GM21825 (cell line): ENCODE data around the gene ATP8B3.
A peak's percentile ranks its signal among the peaks of the same experiment; 100 is the strongest.

Experiments used
- ATAC-seq: cut with Tn5 transposase; IDR thresholded peaks from one replicate; pipeline ENCODE4 v1.9.1; 2021; ENCODE audit warnings: mild to moderate bottlenecking, moderate library complexity; ENCODE audit not compliant: unreplicated experiment

The ATP8B3 gene

GRCh38 chr19:1851654-1852580 is 39.8 kb upstream of the ATP8B3 start:
- ATAC-seq, result no peak

GRCh38 chr19:1850809-1851653 is 39.0 kb upstream of the ATP8B3 start:
- no peak for ATAC-seq

GRCh38 chr19:1849886-1850398 is 37.9 kb upstream of the ATP8B3 start:
- no peak for ATAC-seq

GRCh38 chr19:1849132-1849474 is 37.0 kb upstream of the ATP8B3 start:
- ATAC-seq, result no peak

GRCh38 chr19:1848399-1849131 is 36.5 kb upstream of the ATP8B3 start, which contains the start of gene REXO1:
REXO1 (minus strand) TSS chr19:1848483; CDS start chr19:1848358, 125 bp downstream.
- peak; percentile 56 for ATAC-seq

GRCh38 chr19:1847684-1848398 is 35.8 kb upstream of the ATP8B3 start:
- peak; percentile 17 for ATAC-seq

GRCh38 chr19:1847348-1847683 is 35.2 kb upstream of the ATP8B3 start:
- ATAC-seq, result no peak

GRCh38 chr19:1846517-1847204 is 34.6 kb upstream of the ATP8B3 start:
- no peak for ATAC-seq

- ATAC-seq, result no peak
Observed at GRCh38 chr19:1845642-1846041, 33.6 kb upstream of the ATP8B3 start.

- ATAC-seq, result no peak
Observed at GRCh38 chr19:1845125-1845515, 33.0 kb upstream of the ATP8B3 start.

- no peak for ATAC-seq
Observed at GRCh38 chr19:1844513-1845124, 32.5 kb upstream of the ATP8B3 start.

- ATAC-seq, result no peak
Observed at GRCh38 chr19:1843646-1844394, 31.7 kb upstream of the ATP8B3 start.

- no peak for ATAC-seq
Observed at GRCh38 chr19:1843116-1843515, 31.0 kb upstream of the ATP8B3 start.

- ATAC-seq, result no peak
Observed at GRCh38 chr19:1841209-1841924, 29.3 kb upstream of the ATP8B3 start.

- no peak for ATAC-seq
Observed at GRCh38 chr19:1840541-1841115, 28.6 kb upstream of the ATP8B3 start.

GRCh38 chr19:1839658-1840540 is 27.8 kb upstream of the ATP8B3 start:
- ATAC-seq, result no peak

- no peak for ATAC-seq
Observed at GRCh38 chr19:1837625-1838105, 25.6 kb upstream of the ATP8B3 start.
